Astrocyte of the spinal cord (primary cell): Measurements from ENCODE around the gene KRTAP1-5.
"Not testable (repeated sequence)": the region's sequence is repeated elsewhere in the genome, so short reads cannot be mapped to it uniquely, and the experiment has no call there.

Source experiments
- DNase-seq: peaks from one replicate; pipeline ENCODE4 v3.0.0; 2011; ENCODE audit warnings: low read depth, low spot score
- H3K4me3 ChIP-seq: 2 replicates; pipeline ENCODE4 v1.5.1; 2011; ENCODE audit warnings: low read depth, mild to moderate bottlenecking, low read length, moderate library complexity
- CTCF ChIP-seq: IDR thresholded peaks from 2 replicates; pipeline ENCODE4 v1.5.1; 2012; ENCODE audit warnings: low read depth, mild to moderate bottlenecking, low read length, inconsistent platforms
- in situ Hi-C: cut with HindIII; loops from 2 replicates; pipeline ENCODE4 v1.10.0; 2017; ENCODE audit warnings: low sequenced_read_pairs

KRTAP1-5 gene

GRCh38 chr17:41004397-41004796 lies 22.6 kb downstream of the KRTAP1-5 start:
- H3K4me3 ChIP-seq: no peak overlapping the region
- TF ChIP-seq CTCF: no peak
- DNase-seq: no peak
- in situ Hi-C loops: no loop called here

- no peak for TF ChIP-seq CTCF
- H3K4me3 ChIP-seq: no peak overlapping the region
- no peak for DNase-seq
- in situ Hi-C loops: no loop called here
Observed at GRCh38 chr17:41003926-41004325, 23.1 kb downstream of the KRTAP1-5 start.

GRCh38 chr17:41002814-41003213 lies 24.2 kb downstream of the KRTAP1-5 start:
- in situ Hi-C loops: no loop called here
- no peak for DNase-seq
- no peak for TF ChIP-seq CTCF
- H3K4me3 ChIP-seq: no peak overlapping the region

- no peak for TF ChIP-seq CTCF
- in situ Hi-C loops: no loop called here
- DNase-seq: no peak
- H3K4me3 ChIP-seq: no peak overlapping the region
Observed at GRCh38 chr17:41001795-41002194, 25.2 kb downstream of the KRTAP1-5 start.

GRCh38 chr17:40999563-40999962 lies 27.4 kb downstream of the KRTAP1-5 start, which contains the start of gene KRTAP3-2:
Gene KRTAP3-2 (minus strand): TSS chr17:40999906. CDS start chr17:40999853, 53 bp downstream.
- DNase-seq, H3K4me3 ChIP-seq, in situ Hi-C loops: not testable (repeated sequence)

GRCh38 chr17:40997361-40997760 lies 29.6 kb downstream of the KRTAP1-5 start:
- no peak for DNase-seq
- no peak overlapping the region for H3K4me3 ChIP-seq
- in situ Hi-C loops: no loop called here
- TF ChIP-seq CTCF: no peak

GRCh38 chr17:40996829-40997228 lies 30.2 kb downstream of the KRTAP1-5 start:
- no peak for DNase-seq
- in situ Hi-C loops: no loop called here
- H3K4me3 ChIP-seq: no peak overlapping the region
- TF ChIP-seq CTCF: no peak
